IMR-90 (cell line): ENCODE measurements around the gene CD244. TPM values are rescaled to one million over a fixed set of nuclear protein-coding genes. Genes with fewer than 3 reads are reported as not detected.

Experiments used
- ATAC-seq: fragments of 200-7000 bp; cut with Tn5 transposase; 2 replicates; pipeline ENCODE4 v1.9.1; 2020; ENCODE audit warnings: low read depth, mild to moderate bottlenecking, moderate library complexity
- BruUV-seq: library from RNA; stranded (reverse); fragments of 400-500 nt; replicated peaks from 2 replicates; lab custom pipeline; 2021; lab: Mats Ljungman, UMichigan
- CTCF ChIA-PET: fragments of 300-600 bp; formaldehyde crosslinking; extraction: SDS; loops from one replicate; lab custom pipeline; 2021; ENCODE audit warnings: antibody characterized with exemption; lab: Yijun Ruan, JAX
- POLR2A ChIA-PET: fragments of 300-600 bp; sonication (Branson Sonifier 250); formaldehyde crosslinking; loops from one replicate; lab custom pipeline; 2022; ENCODE audit warnings: antibody characterized with exemption; ENCODE audit not compliant: unreplicated experiment; lab: Charles Lee
- DNase-seq: peaks from one replicate; pipeline ENCODE4 v3.0.0; 2013
- H2AFZ ChIP-seq: replicated peaks from 2 replicates; pipeline ENCODE3; 2013; ENCODE audit warnings: low read length, mild to moderate bottlenecking; ENCODE audit not compliant: poor library complexity
- H2AK5ac ChIP-seq: 2 replicates; pipeline ENCODE4 v1.6.1; 2013; ENCODE audit warnings: low read depth, low read length, inconsistent platforms
- H2AK9ac ChIP-seq: replicated peaks from 2 replicates; pipeline ENCODE3; 2013; ENCODE audit warnings: mild to moderate bottlenecking, low read depth, low read length, moderate library complexity; ENCODE audit not compliant: poor library complexity
- H2BK120ac ChIP-seq: 2 replicates; pipeline ENCODE4 v1.6.1; 2013; ENCODE audit warnings: low read depth, low read length, inconsistent platforms
- H2BK15ac ChIP-seq: 3 replicates; pipeline ENCODE4 v1.6.1; 2013; ENCODE audit warnings: low read depth, low read length, inconsistent platforms
- H2BK20ac ChIP-seq: 2 replicates; pipeline ENCODE4 v1.6.1; 2013; ENCODE audit warnings: low read depth, mild to moderate bottlenecking, inconsistent platforms, low read length, moderate library complexity
- H2BK5ac ChIP-seq: 2 replicates; pipeline ENCODE4 v1.6.1; 2013; ENCODE audit warnings: mild to moderate bottlenecking, low read depth, low read length, inconsistent platforms; ENCODE audit not compliant: poor library complexity, severe bottlenecking
- H3K14ac ChIP-seq: replicated peaks from 2 replicates; pipeline ENCODE4 v1.6.1; 2013; ENCODE audit warnings: low read depth, low read length, inconsistent platforms
- H3K18ac ChIP-seq: 2 replicates; pipeline ENCODE4 v1.6.1; 2013; ENCODE audit warnings: low read depth, low read length, control low read depth
- H3K23ac ChIP-seq: 2 replicates; pipeline ENCODE4 v1.6.1; 2013; ENCODE audit warnings: low read depth, low read length, inconsistent platforms
- H3K27ac ChIP-seq: 2 replicates; pipeline ENCODE4 v1.5.1; 2013; ENCODE audit warnings: mild to moderate bottlenecking, control low read depth, low read length; ENCODE audit not compliant: insufficient read depth
- H3K27me3 ChIP-seq: 2 replicates; pipeline ENCODE4 v1.6.1; 2013; ENCODE audit warnings: low read length; ENCODE audit not compliant: control insufficient read depth, insufficient read depth
- H3K36me3 ChIP-seq: 2 replicates; pipeline ENCODE4 v1.6.1; 2013; ENCODE audit warnings: low read length, mixed read lengths; ENCODE audit not compliant: control insufficient read depth, insufficient read depth
- H3K4ac ChIP-seq: 2 replicates; pipeline ENCODE4 v1.6.1; 2013; ENCODE audit warnings: low read depth, low read length, inconsistent platforms
- H3K4me1 ChIP-seq: 2 replicates; pipeline ENCODE4 v1.6.1; 2013; ENCODE audit warnings: low read length, mixed read lengths; ENCODE audit not compliant: control insufficient read depth, insufficient read depth
- H3K4me2 ChIP-seq: 2 replicates; pipeline ENCODE4 v1.6.1; 2013; ENCODE audit warnings: low read depth, mild to moderate bottlenecking, control low read depth, low read length, moderate library complexity
- H3K4me3 ChIP-seq: 2 replicates; pipeline ENCODE4 v1.5.1; 2013; ENCODE audit warnings: low read depth, mild to moderate bottlenecking, control low read depth, low read length, moderate library complexity; ENCODE audit not compliant: insufficient read depth
- H3K56ac ChIP-seq: 2 replicates; pipeline ENCODE4 v1.6.1; 2013; ENCODE audit warnings: low read length, inconsistent platforms; ENCODE audit not compliant: insufficient read depth; ENCODE audit errors: extremely low read depth
- H3K79me1 ChIP-seq, 2 experiments: 2 replicates each; pipeline ENCODE4 v1.6.1; 2013; ENCODE audit warnings: low read length in 2 of 2, inconsistent platforms in 1 of 2, low read depth in 1 of 2
- H3K9ac ChIP-seq: 2 replicates; pipeline ENCODE4 v1.6.1; 2013; ENCODE audit warnings: low read depth, low read length, control low read depth
- H3K9me1 ChIP-seq: 2 replicates; pipeline ENCODE4 v1.6.1; 2013; ENCODE audit warnings: low read length, inconsistent platforms; ENCODE audit not compliant: insufficient read depth
- H3K9me3 ChIP-seq: 2 replicates; pipeline ENCODE4 v1.6.1; 2013; ENCODE audit warnings: low read length; ENCODE audit not compliant: control insufficient read depth, insufficient read depth
- H4K20me1 ChIP-seq: 2 replicates; pipeline ENCODE4 v1.6.1; 2013; ENCODE audit warnings: low read length, inconsistent platforms; ENCODE audit not compliant: insufficient read depth
- H4K5ac ChIP-seq: 2 replicates; pipeline ENCODE4 v1.6.1; 2013; ENCODE audit warnings: mild to moderate bottlenecking, low read depth, low read length, control low read depth
- H4K8ac ChIP-seq, 2 experiments: 2 replicates each; pipeline ENCODE4 v1.6.1; 2013; ENCODE audit warnings: low read depth in 2 of 2, low read length in 2 of 2, control low read depth in 1 of 2, inconsistent platforms in 1 of 2
- H4K91ac ChIP-seq: 2 replicates; pipeline ENCODE4 v1.6.1; 2013; ENCODE audit warnings: low read depth, low read length, inconsistent platforms; ENCODE audit not compliant: insufficient read depth
- FOS ChIP-seq: fragments of 150-350 bp; IDR thresholded peaks from 2 replicates; pipeline ENCODE4 v1.6.1; 2016; ENCODE audit warnings: low read depth, low read length
- MAFK ChIP-seq: IDR thresholded peaks from 2 replicates; pipeline ENCODE4 v1.6.1; 2012; ENCODE audit warnings: low read depth, low read length, improper control_type of control experiment
- POLR2A ChIP-seq: IDR thresholded peaks from 2 replicates; pipeline ENCODE4 v1.6.1; 2012; ENCODE audit warnings: mild to moderate bottlenecking, low read depth, low read length
- WGBS, 2 experiments: methylation state at CpG; one replicate each; pipeline versions ENCODE4 v1.1.5 to v1.1.7; 2013; ENCODE audit warnings: missing lambda C conversion rate in 2 of 2; ENCODE audit not compliant: insufficient read length in 1 of 2; ENCODE audit errors: extremely low coverage in 2 of 2; 5-methylcytosine and 5-hydroxymethylcytosine counted together
- dilution Hi-C: fragments of 300-500 bp; cut with HindIII; formaldehyde crosslinking; loops from one replicate; pipeline ENCODE4 v1.14.3; 2018; ENCODE audit warnings: low sequenced_read_pairs; ENCODE audit not compliant: unreplicated experiment
- in situ Hi-C: fragments of 300-500 bp; cut with MboI; formaldehyde crosslinking; loops from 3 replicates; pipeline ENCODE4 v1.14.3; 2019; ENCODE audit warnings: low sequenced_read_pairs, inconsistent platforms, mixed read lengths
- intact Hi-C: fragments of 100-400 bp; cut with micrococcal nuclease; formaldehyde crosslinking; loops from 2 replicates; pipeline ENCODE4 v1.10.0; 2022
- polyA plus RNA-seq, 3 experiments: library from polyadenylated mRNA; depleted of rRNA; stranded (reverse); fragments of >200 nt; gene quantifications; 2 replicates each; pipeline ENCODE4 v1.2.3, GENCODE V29; 2012; ENCODE audit warnings: low replicate concordance in 1 of 3
- total RNA-seq: library from RNA; depleted of rRNA; stranded (reverse); fragments of >200 nt; gene quantifications from 2 replicates; pipeline ENCODE4 v1.2.3, GENCODE V29; 2012
- TF ChIP-seq, protein P1 (sequence below): fragments of 150-350 bp; IDR thresholded peaks from 2 replicates; pipeline ENCODE4 v1.6.1; 2017; ENCODE audit warnings: mild to moderate bottlenecking, antibody characterized with exemption, low read length, low read depth

The CD244 gene
- total and polyA plus RNA-seq, 2 of the 4 experiments (the other 2 are of a cell fraction) = not detected

- POLR2A ChIA-PET = no interaction called here
- ATAC-seq = no peak
- no TSS peak for BruUV-seq
- Histone ChIP-seq H2AFZ (no peak overlapping the region), H3K27me3 (no peaks in the 10 kb centered on the region), H2AK5ac (no peak overlapping the region), H3K36me3 (no peaks in the 10 kb centered on the region), H3K14ac (no peak overlapping the region), H2BK20ac (no peak overlapping the region), H2BK5ac (no peak overlapping the region), H3K9ac (no peak overlapping the region), H3K56ac (no peak overlapping the region), H3K4me1 (no peaks in the 10 kb centered on the region), H4K20me1 (no peaks in the 10 kb centered on the region), H2BK120ac (no peak overlapping the region), H2BK15ac (no peak overlapping the region), H3K4ac (no peak overlapping the region), H3K9me3 (no peaks in the 10 kb centered on the region), H3K4me2 (no peak overlapping the region), H3K9me1 (no peaks in the 10 kb centered on the region), H3K18ac (no peak overlapping the region), H3K4me3 (no peak overlapping the region), H3K23ac (no peak overlapping the region), H3K79me1 (no peaks in the 10 kb centered on the region), H4K91ac (no peak overlapping the region), H2AK9ac (no peak overlapping the region), H4K8ac (no peak overlapping the region), H3K27ac (no peak overlapping the region), H4K5ac (no peak overlapping the region)
- no CpG with 5 or more reads among the region's 3 CpGs for WGBS, 2 experiments
- TF ChIP-seq POLR2A (no peak), MAFK (no peak), FOS (no peak)
- TF ChIP-seq, protein P1, sequence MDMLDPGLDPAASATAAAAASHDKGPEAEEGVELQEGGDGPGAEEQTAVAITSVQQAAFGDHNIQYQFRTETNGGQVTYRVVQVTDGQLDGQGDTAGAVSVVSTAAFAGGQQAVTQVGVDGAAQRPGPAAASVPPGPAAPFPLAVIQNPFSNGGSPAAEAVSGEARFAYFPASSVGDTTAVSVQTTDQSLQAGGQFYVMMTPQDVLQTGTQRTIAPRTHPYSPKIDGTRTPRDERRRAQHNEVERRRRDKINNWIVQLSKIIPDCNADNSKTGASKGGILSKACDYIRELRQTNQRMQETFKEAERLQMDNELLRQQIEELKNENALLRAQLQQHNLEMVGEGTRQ = no peak
- in situ Hi-C loops (no loop called here), intact Hi-C loops (no loop called here), dilution Hi-C loops (no loop called here)
- DNase-seq = no peak
- CTCF ChIA-PET = no interaction called here
Observed at GRCh38 chr1:160874935-160875334, 12.2 kb upstream of the CD244 start.
